Measurements from ENCODE around the gene SLC22A23.
A peak's percentile ranks its signal among the peaks of the same experiment; 100 is the strongest.

SLC22A23 gene

GRCh38 chr6:3293271-3294155, 163.3 kb downstream of the SLC22A23 start:
- DNase-seq: no peak

GRCh38 chr6:3292431-3293197, 164.2 kb downstream of the SLC22A23 start:
- DNase-seq: no peak

GRCh38 chr6:3291987-3292386, 164.9 kb downstream of the SLC22A23 start:
- no peak for DNase-seq

- no peak for DNase-seq
These were observed 165.5 kb downstream of the SLC22A23 start for GRCh38 chr6:3291346-3291745.

GRCh38 chr6:3290931-3291211, 166.0 kb downstream of the SLC22A23 start:
- DNase-seq: no peak

- no peak for DNase-seq
These were observed 166.5 kb downstream of the SLC22A23 start for GRCh38 chr6:3290149-3290930.

GRCh38 chr6:3289664-3290055, 167.2 kb downstream of the SLC22A23 start:
- DNase-seq: no peak

GRCh38 chr6:3288711-3289663, 167.9 kb downstream of the SLC22A23 start:
- DNase-seq: no peak

GRCh38 chr6:3287976-3288707, 168.7 kb downstream of the SLC22A23 start:
- DNase-seq: no peak

- no peak for DNase-seq
These were observed 169.5 kb downstream of the SLC22A23 start for GRCh38 chr6:3287308-3287707.

GRCh38 chr6:3286641-3287171, 170.1 kb downstream of the SLC22A23 start:
- DNase-seq: no peak

- DNase-seq: no peak
These were observed 171.1 kb downstream of the SLC22A23 start for GRCh38 chr6:3285732-3286131.

GRCh38 chr6:3285049-3285639, 171.7 kb downstream of the SLC22A23 start:
- DNase-seq: no peak

- no peak for DNase-seq
These were observed 172.4 kb downstream of the SLC22A23 start for GRCh38 chr6:3284436-3284876.

- no peak for DNase-seq
These were observed 173.0 kb downstream of the SLC22A23 start for GRCh38 chr6:3283641-3284435.

GRCh38 chr6:3283241-3283640, 173.6 kb downstream of the SLC22A23 start:
- no peak for DNase-seq

- DNase-seq: no peak
These were observed 174.2 kb downstream of the SLC22A23 start for GRCh38 chr6:3282476-3283236.

GRCh38 chr6:3281631-3282475, 175.0 kb downstream of the SLC22A23 start:
- DNase-seq: peak; percentile 92
